Activated gamma-delta T cell treated with Interleukin-2 at 50 U/mL for 16 hours (primary cell): Measurements from ENCODE around the gene HBEGF.
A peak's percentile ranks its signal among the peaks of the same experiment; 100 is the strongest.

Source experiments
- DNase-seq: peaks from one replicate; pipeline ENCODE4 v3.0.0-alpha.2; 2020

Gene HBEGF

DNA sequence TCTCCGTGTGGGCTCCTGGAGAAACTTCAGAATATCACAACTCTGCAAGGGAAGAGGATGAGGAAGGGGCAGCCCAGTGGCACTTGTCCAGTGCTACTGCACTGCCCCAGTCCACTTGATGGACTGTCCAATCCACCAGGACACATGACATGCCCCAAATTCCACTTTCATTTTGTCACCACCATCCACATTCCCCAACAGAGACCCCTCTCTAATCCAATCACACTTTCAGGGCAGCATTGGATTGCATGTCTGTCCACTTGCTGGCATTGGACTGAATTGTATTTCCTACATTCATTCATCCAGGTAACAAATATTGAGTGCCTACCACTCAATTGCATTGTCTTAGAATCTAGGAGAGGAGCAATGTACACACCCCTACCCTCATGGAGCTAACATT is 14.8 kb downstream of the HBEGF start:
- no peak for DNase-seq

DNA sequence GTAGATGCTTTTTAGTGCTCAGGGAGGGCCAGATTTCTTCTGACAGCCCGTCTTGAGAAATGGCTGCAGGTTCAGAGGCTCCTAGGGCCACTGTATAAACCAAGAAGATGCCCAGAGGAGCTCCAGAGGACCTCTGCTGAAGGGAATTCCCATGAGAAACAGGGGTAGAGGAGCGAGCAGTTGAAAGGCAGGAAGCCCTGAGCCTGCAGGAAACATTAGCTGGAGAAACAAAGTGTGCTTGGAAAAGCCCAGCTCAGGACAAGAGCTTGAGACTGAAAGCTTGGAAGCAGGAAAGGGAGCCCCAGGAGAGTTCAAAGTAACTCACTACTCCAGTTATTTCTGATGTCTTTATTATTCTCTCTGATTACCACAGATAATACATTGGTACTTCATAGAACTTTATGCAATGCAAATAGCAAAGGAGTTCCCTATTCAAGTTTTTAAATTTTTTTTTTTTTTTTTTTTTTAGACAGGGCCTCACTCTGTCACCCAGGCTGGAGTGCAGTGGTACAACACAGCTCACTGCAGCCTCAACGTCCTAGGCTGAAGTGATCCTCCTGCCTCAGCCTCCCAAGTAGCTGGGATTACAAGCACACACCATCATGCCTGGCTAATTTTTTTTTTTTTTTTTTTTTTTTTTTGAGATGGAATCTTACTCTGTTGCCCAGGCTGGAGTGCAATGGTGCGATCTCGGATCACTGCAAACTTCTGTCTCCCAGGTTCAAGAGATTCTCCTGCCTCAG is 16.5 kb downstream of the HBEGF start:
- DNase-seq: no peak

GRCh38 chr5:140328036-140328764 is 18.2 kb downstream of the HBEGF start:
- no peak for DNase-seq

GRCh38 chr5:140327589-140327988 is 18.8 kb downstream of the HBEGF start:
- no peak for DNase-seq

DNA sequence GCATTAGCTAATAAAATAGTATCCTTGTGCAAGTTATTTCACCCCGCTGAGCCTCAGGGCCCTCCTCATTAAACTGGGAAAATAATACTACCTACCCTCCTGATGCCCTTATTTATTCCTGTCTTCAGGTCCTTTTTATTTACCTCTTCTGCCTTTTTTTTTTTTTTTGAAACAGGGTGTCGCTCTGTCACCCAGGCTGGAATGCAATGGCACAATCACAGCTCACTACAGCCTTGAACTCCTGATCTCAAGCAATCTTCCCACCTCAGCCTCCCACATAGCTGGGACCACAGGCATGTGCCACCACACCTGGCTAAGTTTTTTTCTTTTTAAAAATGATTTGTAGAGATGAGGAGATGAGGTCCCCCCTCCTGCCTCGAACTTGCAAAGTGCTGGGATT is 20.9 kb downstream of the HBEGF start:
- DNase-seq: no peak

DNA sequence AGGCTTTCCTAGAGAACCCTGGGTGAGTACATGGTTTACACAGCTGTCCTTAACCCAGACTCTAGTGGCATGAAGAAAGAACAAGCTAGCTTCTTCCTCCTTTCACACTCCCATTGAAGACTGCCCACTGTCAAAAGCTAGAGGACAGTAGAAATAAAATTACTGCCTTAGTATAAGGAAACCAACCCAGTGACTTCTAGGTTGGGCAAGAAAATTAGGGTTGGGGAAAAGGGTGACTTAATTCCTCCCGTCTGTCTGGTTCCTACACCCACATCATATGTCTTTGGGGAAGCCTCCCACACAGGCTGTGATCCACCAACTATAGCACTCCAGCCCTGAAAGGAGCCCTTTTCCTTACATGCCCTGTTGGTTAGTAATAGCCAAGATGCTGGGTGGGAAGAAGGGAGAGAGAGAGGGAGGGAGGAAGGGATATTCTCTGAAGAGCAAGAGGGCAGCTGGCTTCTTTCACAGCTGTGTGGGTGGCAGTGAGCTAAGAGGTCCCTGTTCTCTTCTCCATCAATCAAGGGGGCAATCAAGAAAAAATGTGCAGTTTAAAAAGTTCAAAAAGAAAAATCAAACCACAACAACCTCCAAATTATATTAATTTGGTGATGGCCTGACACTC is 21.7 kb downstream of the HBEGF start:
- no peak for DNase-seq

DNA sequence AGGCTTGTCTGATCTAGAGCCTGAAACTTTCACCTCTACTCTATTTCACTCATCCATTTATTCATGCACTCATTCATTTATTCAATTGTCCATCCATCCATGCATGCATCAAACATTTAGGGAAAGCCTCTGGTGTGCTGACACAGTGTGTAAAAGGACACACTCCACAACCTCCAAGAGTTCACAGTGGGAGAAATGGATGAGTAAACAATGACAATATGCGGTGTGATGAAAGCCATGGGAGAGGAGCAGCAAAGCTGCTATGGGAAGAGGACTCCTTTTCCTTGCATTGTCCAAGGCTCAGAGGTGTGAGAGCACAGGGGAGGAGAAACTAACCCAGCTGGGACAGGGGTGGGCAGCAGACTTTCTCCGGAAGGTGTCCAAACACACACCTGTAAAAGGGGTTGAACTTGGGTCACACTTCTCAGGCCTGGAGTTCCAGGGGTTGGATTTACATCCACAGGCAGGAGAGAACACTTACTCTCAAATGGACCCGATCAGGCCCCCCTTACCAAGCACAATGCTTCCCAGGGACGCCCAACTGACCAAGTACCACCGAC is 22.3 kb downstream of the HBEGF start:
- no peak for DNase-seq

- no peak for DNase-seq
These were observed 23.4 kb downstream of the HBEGF start for GRCh38 chr5:140322751-140323731.

- DNase-seq: no peak
These were observed 24.6 kb downstream of the HBEGF start for GRCh38 chr5:140321796-140322195.

- DNase-seq: no peak
These were observed 26.6 kb downstream of the HBEGF start for GRCh38 chr5:140319833-140320232.

- DNase-seq: no peak
These were observed 27.6 kb downstream of the HBEGF start for GRCh38 chr5:140318792-140319191.

- DNase-seq: no peak
These were observed 28.5 kb downstream of the HBEGF start for GRCh38 chr5:140317859-140318258.

- no peak for DNase-seq
These were observed 33.6 kb downstream of the HBEGF start for GRCh38 chr5:140312791-140313189.

DNA sequence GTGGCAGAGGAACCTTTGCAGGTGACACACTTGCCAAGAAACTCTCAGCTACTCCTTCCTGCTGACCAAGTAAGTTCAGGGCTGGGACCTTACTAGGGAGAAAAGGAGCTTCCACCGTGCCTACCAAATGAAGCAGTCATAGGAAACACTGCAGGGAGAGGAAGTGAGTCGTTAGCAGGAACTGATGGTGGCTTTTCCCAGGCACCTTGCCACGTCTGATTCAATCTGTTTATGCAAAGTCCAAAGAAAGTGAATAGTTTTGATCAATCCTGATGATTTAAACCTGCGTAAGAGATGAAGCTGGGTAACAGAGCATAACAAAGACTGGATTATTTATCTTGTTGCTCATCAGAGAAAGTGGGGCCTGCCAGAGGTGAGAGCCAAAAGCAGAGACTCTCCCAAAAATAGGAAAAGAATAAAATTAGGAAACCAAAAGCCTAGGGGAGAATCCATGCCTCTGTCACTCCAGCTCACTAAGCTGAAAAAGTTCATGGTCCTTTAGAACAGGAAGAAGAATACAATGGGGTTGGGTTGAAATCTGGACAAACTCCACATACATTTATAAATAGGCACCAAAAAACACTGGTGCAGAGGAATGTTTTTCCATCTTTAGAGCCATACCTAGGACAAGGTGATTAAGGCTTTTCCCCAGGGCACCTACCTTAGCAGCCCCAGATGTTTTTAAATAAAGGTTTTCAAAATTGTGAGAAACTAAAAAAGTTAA is 34.2 kb downstream of the HBEGF start:
- DNase-seq: no peak

DNA sequence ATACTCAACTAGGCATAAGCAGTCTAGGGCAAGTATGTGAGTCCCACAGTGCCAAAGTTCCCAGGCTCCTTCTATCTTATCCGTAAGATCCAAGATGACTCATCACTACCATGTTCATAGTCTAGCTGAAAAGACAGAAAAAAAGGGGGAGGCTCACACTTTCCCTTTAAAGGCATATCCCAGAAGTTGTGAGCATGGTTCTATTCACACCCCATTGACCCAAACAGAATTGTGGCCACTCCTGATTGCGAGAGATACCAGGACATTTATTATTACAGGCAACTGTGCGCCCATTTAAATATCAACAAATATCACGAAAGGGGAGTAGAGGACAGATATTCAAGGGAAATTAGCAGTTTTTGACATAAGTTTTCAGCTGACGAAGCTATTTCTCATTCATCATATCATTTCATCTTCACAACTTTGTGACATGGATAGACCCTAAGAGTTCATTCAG is 35.4 kb downstream of the HBEGF start:
- no peak for DNase-seq

DNA sequence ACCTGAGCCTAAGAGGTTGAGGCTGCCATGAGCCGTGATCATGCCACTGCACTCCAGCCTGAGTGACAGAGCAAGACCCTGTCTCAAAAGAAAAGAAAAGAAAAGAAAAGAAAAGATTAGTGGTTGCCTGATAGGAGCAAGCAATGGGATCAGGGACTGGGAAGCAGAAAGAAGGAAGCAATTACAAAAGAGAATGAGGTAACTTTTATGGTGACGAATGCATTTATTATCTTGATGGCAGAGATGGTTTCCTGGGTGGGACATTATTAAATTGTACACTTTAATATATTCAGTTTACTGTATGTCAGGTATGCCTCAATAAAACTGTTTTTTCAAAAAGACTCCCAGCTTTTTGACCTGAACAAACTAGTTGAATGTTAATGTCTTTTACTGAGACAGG is 36.0 kb downstream of the HBEGF start:
- no peak for DNase-seq

DNA sequence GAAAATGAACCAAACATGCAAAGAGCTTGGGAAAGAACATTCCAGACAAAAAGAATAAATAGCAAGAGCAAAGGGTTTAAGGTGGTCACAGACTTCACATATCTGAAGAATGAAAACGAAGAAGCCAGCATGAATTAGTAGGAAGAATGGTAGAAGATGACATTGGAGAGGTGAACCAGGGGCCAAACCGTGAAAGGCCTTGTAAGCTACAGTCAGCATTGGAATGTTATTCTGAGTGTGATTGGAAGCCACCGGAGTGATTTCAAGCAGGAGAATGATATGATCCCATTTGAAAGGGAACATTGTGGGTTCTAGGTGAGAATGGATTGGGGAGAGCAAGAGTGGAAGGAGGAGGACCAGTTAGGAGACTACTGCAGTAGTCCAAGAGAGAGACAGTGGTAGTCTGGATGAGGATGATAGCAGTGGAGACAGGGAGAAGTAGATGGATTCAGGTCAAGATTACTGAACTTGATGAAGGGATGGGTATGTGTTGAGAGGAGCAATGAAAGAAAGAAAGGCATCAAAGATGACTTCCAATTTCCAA is 36.6 kb downstream of the HBEGF start:
- DNase-seq: no peak

DNA sequence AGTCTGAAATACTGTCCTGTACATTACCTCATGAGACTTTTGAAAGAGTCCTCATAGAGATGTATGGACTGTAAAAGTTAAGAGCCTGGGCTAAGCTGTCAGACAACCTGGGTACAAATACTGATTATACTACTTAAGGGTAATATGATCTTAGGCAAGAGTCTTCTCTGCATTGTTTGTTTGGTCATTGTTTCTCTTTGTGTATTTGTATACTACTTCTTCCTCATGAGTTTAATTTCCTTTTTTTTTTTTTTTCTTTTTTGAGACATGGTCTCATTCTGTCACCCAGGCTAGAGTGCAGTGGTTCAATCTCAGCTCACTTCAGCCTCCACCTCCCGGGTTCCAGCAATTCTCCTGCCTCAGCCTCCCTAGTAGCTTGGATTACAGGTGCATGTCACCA is 40.9 kb downstream of the HBEGF start:
- no peak for DNase-seq

- DNase-seq: no peak
These were observed 42.4 kb downstream of the HBEGF start for GRCh38 chr5:140303966-140304365.

DNA sequence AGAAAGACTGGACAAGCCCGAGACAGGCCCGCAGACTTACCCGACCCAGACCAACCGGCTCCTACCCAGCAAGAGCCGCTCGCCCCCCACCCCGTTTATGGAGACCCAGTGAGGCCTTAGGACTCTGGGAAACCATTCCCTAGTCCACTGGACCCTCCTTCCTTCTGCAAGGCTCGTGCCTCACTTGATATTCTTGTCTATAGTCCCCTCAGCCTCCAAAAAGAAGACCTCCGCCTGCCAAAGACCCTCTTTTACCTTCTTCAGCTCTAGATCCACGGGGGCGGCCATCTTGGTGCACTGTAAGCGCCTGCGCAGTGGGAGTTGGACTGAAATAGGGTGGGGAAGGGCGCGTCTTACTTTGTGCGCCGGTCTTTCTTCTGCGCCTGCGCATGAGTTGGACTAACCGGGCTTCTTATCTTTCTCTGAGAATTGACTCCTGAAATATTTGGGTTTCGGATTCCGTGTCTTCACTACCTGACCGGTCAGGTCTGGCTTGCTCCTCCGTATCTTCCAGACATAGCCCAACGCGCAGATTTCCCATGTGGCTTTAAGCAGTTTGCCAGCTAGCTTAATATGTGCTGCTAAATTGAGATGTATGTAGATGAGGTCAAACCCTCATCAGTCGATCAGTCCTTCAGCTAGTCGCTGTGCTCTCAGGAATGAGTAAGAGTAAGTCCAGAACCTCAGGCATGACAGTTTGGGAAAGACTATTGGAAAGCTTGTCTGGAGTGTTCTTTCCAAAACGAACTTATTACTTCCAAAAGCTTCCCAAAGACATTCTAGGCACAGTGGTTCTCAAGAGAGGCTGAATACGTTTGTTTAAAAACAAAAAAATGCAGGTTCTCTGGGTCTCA is 43.4 kb downstream of the HBEGF start, which contains the start of gene PFDN1:
Gene PFDN1, minus strand, starts transcription at position 316 of the 854 bp plus-strand sequence. Its CDS starts 28 bp downstream, at position 288.
- DNase-seq: peak; percentile 89
